ENCODE results near the gene ELF4. TPM values are rescaled to one million over a fixed set of nuclear protein-coding genes. Genes with fewer than 3 reads are reported as not detected.
"Not testable (repeated sequence)": the region's sequence is repeated elsewhere in the genome, so short reads cannot be mapped to it uniquely, and the experiment has no call there.

The ELF4 gene
- total RNA-seq, 6 experiments from 2014 or later, result 21.9 to 35.9 (median 31.4) TPM

GRCh38 chrX:130120321-130120731 lies 10.0 kb upstream of the ELF4 start:
- Mint-ChIP-seq H3K27me3 (ENCODE audit: insufficient read depth) (no peaks in the 10 kb centered on the region), H3K4me1 (ENCODE audit: low read depth) (peaks cover 33% of the 10 kb centered on the region), H3K9me3 (no peaks in the 10 kb centered on the region), H3K4me3 (peak overlapping the region; percentile 85; the same call in 1 of the 2 replicates), H3K27ac (peak overlapping the region; percentile 87), H3K36me3 (ENCODE audit: low read depth) (no peaks in the 10 kb centered on the region)
- DNase-seq, result no peak
- no peak for TF ChIP-seq CTCF (IDR thresholded peaks at IDR 0.05)

- DNase-seq, result no peak
- peak overlapping the region; percentile 87 for H3K27ac Mint-ChIP-seq
- H3K4me1 Mint-ChIP-seq (ENCODE audit: low read depth), result peaks cover 43% of the 10 kb centered on the region
- TF ChIP-seq CTCF (IDR thresholded peaks at IDR 0.05), result no peak
- H3K36me3 Mint-ChIP-seq (ENCODE audit: low read depth), result no peaks in the 10 kb centered on the region
- no peaks in the 10 kb centered on the region for H3K27me3 Mint-ChIP-seq (ENCODE audit: insufficient read depth)
- H3K9me3 Mint-ChIP-seq, result no peaks in the 10 kb centered on the region
- H3K4me3 Mint-ChIP-seq, result peak overlapping the region; percentile 85
Measured at GRCh38 chrX:130119312-130119898, 9.1 kb upstream of the ELF4 start.

- TF ChIP-seq CTCF (IDR thresholded peaks at IDR 0.05), result no peak
- peak; percentile 48 for DNase-seq
- H3K4me1 Mint-ChIP-seq (ENCODE audit: low read depth), result peaks cover 50% of the 10 kb centered on the region
- peak overlapping the region; percentile 87 for H3K27ac Mint-ChIP-seq
- H3K27me3 Mint-ChIP-seq (ENCODE audit: insufficient read depth), result no peaks in the 10 kb centered on the region
- no peaks in the 10 kb centered on the region for H3K9me3 Mint-ChIP-seq
- H3K4me3 Mint-ChIP-seq, result peak overlapping the region; percentile 85
- H3K36me3 Mint-ChIP-seq (ENCODE audit: low read depth), result no peaks in the 10 kb centered on the region
Measured at GRCh38 chrX:130118441-130119311, 8.4 kb upstream of the ELF4 start.

GRCh38 chrX:130117166-130117565 lies 6.9 kb upstream of the ELF4 start:
- H3K27ac Mint-ChIP-seq, result no peak overlapping the region
- no peak for TF ChIP-seq CTCF (IDR thresholded peaks at IDR 0.05)
- no peaks in the 10 kb centered on the region for H3K9me3 Mint-ChIP-seq
- no peaks in the 10 kb centered on the region for H3K27me3 Mint-ChIP-seq (ENCODE audit: insufficient read depth)
- H3K4me1 Mint-ChIP-seq (ENCODE audit: low read depth), result peaks cover 55% of the 10 kb centered on the region
- no peaks in the 10 kb centered on the region for H3K36me3 Mint-ChIP-seq (ENCODE audit: low read depth)
- no peak for DNase-seq
- no peak overlapping the region for H3K4me3 Mint-ChIP-seq

- H3K27me3 Mint-ChIP-seq (ENCODE audit: insufficient read depth); H3K9me3 Mint-ChIP-seq; H3K36me3 Mint-ChIP-seq (ENCODE audit: low read depth): not testable (repeated sequence)
- DNase-seq, result peak; percentile 71
- Mint-ChIP-seq H3K4me1 (ENCODE audit: low read depth) (peaks cover 62% of the 10 kb centered on the region), H3K4me3 (0 out of 2 replicates have a peak overlapping the region, but pooled peaks have one; percentile 21), H3K27ac (peak overlapping the region; percentile 70)
Measured at GRCh38 chrX:130115119-130115885, 5.0 kb upstream of the ELF4 start.

All from HFFc6 (cell line).